Astrocyte (in vitro differentiated cells and primary cell): ENCODE measurements around the gene KIAA1671.

Experiments used
- EZH2 ChIP-seq: IDR thresholded peaks from 2 replicates; pipeline ENCODE4 v1.6.1; 2012; ENCODE audit warnings: mild to moderate bottlenecking, low read length, inconsistent platforms; ENCODE audit not compliant: insufficient read depth
- TF ChIP-seq, protein P1 (sequence below): IDR thresholded peaks from 2 replicates; pipeline ENCODE4 v1.5.1; 2011; ENCODE audit warnings: low read depth, mild to moderate bottlenecking, inconsistent platforms, low read length, moderate library complexity; ENCODE audit not compliant: insufficient read depth

DNA sequence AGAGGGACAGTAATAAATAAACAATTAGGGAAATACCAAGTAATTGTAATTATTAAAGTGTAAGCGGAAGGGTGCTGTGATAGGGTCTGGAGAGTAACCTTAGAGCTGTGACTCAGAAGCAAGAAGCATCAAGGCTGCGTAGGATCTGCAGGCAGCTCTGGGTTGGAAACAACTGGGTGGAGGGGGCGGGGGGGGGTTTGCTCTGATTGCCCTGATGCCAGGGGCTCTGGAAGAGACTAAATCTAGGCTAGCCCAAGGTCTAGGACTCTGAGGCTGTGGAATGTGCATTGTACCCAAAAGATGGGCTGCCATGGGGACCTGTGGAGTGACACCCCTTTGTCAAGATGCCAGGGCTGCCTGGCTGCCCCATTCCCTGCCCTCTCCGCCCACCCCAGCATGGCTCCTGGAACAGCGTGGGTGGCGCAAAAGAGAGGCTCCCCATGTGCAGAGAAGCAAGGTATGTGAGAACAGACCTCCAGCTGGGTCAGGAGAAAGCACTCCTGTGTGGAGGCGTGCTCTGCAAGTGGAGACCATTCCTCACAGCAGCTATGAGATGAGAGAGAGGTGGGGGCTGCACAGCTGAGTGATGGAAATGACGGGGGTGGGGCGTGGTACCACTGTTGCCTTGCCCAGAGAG is 146.0 kb downstream of the KIAA1671 start:
- TF ChIP-seq, protein P1, sequence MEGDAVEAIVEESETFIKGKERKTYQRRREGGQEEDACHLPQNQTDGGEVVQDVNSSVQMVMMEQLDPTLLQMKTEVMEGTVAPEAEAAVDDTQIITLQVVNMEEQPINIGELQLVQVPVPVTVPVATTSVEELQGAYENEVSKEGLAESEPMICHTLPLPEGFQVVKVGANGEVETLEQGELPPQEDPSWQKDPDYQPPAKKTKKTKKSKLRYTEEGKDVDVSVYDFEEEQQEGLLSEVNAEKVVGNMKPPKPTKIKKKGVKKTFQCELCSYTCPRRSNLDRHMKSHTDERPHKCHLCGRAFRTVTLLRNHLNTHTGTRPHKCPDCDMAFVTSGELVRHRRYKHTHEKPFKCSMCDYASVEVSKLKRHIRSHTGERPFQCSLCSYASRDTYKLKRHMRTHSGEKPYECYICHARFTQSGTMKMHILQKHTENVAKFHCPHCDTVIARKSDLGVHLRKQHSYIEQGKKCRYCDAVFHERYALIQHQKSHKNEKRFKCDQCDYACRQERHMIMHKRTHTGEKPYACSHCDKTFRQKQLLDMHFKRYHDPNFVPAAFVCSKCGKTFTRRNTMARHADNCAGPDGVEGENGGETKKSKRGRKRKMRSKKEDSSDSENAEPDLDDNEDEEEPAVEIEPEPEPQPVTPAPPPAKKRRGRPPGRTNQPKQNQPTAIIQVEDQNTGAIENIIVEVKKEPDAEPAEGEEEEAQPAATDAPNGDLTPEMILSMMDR: no peak
- no peak for TF ChIP-seq EZH2
